GM06990 (cell line): ENCODE measurements around the gene ICAM5.

Experiments
- DNase-seq: peaks from one replicate; pipeline ENCODE4 v3.0.0-alpha.2; 2011; ENCODE audit not compliant: insufficient read length; ENCODE audit errors: extremely low read depth
- H3K27me3 ChIP-seq: replicated peaks from 2 replicates; pipeline ENCODE4 v1.6.0; 2011; ENCODE audit warnings: low read length; ENCODE audit not compliant: control insufficient read depth, insufficient read depth
- H3K36me3 ChIP-seq: 2 replicates; pipeline ENCODE4 v1.5.1; 2011; ENCODE audit warnings: low read length; ENCODE audit not compliant: control insufficient read depth, insufficient read depth
- H3K4me3 ChIP-seq: replicated peaks from 2 replicates; pipeline ENCODE4 v1.5.1; 2011; ENCODE audit warnings: low read depth, mild to moderate bottlenecking, control low read depth, low read length
- TF ChIP-seq, protein P1 (sequence below): IDR thresholded peaks from 2 replicates; pipeline ENCODE4 v1.5.1; 2011; ENCODE audit warnings: low read length, control low read depth, mild to moderate bottlenecking, inconsistent platforms; ENCODE audit not compliant: insufficient read depth, poor library complexity, severe bottlenecking

Gene ICAM5

DNA sequence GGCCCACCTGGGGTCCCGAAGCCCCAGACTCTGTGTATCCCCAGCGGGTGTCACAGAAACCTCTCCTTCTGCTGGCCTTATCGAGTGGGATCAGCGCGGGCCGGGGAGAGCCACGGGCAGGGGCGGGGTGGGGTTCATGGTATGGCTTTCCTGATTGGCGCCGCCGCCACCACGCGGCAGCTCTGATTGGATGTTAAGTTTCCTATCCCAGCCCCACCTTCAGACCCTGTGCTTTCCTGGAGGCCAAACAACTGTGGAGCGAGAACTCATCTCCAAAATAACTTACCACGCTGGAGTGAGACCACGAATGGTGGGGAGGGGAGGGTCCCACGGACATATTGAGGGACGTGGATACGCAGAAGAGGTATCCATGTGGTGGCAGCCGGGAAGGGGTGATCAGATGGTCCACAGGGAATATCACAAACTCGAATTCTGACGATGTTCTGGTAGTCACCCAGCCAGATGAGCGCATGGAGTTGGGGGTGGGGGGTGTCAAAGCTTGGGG, 1.0 kb upstream of the ICAM5 start:
- peak; percentile 76 for DNase-seq
- Histone ChIP-seq H3K27me3 (no peaks in the 10 kb centered on the region), H3K4me3 (peak overlapping the region; percentile 55), H3K36me3 (peaks cover 17% of the 10 kb centered on the region)
- TF ChIP-seq, protein P1, sequence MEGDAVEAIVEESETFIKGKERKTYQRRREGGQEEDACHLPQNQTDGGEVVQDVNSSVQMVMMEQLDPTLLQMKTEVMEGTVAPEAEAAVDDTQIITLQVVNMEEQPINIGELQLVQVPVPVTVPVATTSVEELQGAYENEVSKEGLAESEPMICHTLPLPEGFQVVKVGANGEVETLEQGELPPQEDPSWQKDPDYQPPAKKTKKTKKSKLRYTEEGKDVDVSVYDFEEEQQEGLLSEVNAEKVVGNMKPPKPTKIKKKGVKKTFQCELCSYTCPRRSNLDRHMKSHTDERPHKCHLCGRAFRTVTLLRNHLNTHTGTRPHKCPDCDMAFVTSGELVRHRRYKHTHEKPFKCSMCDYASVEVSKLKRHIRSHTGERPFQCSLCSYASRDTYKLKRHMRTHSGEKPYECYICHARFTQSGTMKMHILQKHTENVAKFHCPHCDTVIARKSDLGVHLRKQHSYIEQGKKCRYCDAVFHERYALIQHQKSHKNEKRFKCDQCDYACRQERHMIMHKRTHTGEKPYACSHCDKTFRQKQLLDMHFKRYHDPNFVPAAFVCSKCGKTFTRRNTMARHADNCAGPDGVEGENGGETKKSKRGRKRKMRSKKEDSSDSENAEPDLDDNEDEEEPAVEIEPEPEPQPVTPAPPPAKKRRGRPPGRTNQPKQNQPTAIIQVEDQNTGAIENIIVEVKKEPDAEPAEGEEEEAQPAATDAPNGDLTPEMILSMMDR = peak; percentile 2

DNA sequence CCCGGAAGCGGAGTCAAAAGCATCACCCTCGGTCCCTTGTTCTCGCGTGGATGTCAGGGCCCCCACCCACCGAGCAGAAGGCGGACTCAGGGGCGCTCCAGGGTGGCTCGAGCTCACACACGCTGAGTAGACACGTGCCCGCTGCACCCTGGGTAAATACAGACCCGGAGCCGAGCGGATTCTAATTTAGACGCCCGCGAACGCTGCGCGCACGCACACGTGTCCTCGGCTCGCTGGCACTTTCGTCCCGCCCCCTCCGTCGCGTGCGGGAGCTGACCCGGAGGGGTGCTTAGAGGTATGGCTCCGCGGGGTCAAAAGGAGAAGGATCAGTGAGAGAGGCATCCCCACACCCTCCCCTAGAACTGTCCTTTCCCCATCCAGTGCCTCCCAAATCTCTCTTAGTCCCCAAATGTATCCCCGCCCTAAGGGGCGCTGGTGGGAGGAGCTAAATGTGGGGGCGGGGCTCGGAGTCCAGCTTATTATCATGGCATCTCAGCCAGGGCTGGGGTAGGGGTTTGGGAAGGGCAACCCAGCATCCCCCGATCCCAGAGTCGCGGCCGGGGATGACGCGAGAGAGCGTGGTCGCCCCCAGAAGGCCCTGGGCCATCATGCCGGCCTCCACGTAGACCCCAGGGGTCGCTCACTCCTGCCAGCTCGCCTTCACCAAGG, 451 bp upstream of the ICAM5 start:
- Histone ChIP-seq H3K36me3 (peaks cover 12% of the 10 kb centered on the region), H3K27me3 (no peaks in the 10 kb centered on the region), H3K4me3 (peak overlapping the region; percentile 55)
- TF ChIP-seq, protein P1 = no peak
- peak; percentile 86 for DNase-seq

DNA sequence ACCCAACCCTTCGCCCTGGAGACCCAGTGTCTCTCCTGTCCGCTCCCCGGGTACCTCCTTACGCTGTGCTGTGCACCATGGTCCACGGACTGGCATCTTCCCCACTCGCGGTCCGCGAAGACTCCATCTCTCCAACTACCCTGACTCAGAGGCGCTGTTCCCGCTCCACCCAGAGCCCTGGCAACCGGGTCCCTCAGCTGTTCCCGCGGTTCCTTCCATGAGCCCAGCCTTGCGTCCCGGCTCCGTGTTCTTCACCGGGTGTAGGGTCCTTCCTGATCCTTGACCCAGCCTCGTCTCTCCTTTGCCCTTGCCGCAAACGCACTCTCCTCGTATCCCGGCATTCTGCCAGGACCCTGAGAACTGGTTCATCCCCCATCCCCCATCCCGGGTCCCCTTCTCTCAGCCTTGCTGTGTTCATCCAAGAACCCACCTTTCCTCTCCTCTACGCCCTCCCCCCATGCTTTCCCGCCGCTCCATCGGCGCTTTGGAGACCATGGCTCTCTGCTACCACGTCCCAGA, 664 bp downstream of the ICAM5 start:
- no peaks in the 10 kb centered on the region for H3K27me3 ChIP-seq
- TF ChIP-seq, protein P1 = no peak
- peak; percentile 43 for DNase-seq
- peaks cover 2% of the 10 kb centered on the region for H3K36me3 ChIP-seq
- peak overlapping the region; percentile 55 for H3K4me3 ChIP-seq

DNA sequence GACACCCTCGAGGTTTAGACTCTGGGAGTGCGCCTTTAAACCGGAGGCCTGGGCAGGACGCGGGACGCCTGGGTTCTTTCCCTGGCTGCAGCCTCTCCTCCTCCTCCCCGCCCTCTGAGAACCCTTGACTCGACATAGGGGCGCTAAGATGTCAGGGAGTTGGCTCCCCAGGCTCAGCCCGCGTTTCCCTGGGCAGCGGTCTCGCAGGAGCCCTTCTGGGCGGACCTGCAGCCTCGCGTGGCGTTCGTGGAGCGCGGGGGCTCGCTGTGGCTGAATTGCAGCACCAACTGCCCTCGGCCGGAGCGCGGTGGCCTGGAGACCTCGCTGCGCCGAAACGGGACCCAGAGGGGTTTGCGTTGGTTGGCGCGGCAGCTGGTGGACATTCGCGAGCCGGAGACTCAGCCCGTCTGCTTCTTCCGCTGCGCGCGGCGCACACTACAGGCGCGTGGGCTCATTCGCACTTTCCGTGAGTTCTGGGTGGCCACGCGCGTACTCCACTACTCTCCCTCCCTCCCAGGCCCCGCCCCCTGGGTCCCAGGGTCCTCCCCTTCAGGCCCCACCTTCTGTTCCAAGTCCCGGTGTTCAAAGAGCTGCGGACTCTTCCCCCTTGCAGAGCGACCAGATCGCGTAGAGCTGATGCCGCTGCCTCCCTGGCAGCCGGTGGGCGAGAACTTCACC, 1.3 kb downstream of the ICAM5 start:
- DNase-seq = peak; percentile 69
- TF ChIP-seq, protein P1 = no peak
- Histone ChIP-seq H3K27me3 (no peaks in the 10 kb centered on the region), H3K36me3 (no peaks in the 10 kb centered on the region), H3K4me3 (peak overlapping the region; percentile 55)

DNA sequence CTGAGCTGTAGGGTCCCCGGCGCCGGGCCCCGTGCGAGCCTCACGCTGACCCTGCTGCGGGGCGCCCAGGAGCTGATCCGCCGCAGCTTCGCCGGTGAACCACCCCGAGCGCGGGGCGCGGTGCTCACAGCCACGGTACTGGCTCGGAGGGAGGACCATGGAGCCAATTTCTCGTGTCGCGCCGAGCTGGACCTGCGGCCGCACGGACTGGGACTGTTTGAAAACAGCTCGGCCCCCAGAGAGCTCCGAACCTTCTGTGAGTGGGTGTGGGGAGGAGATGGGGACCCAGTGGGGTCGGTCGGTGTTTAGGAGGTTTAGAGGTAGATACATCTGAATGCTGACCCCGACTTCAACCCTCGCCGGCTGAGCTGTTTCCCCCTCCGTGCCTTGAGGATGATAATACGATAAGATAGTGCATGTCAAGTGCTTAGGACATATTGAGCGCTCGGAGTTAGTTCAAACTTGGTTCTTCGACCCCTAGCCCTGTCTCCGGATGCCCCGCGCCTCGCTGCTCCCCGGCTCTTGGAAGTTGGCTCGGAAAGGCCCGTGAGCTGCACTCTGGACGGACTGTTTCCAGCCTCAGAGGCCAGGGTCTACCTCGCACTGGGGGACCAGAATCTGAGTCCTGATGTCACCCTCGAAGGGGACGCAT, 1.9 kb downstream of the ICAM5 start:
- H3K36me3 ChIP-seq = no peaks in the 10 kb centered on the region
- DNase-seq = no peak
- TF ChIP-seq, protein P1 = no peak
- H3K27me3 ChIP-seq = no peaks in the 10 kb centered on the region
- H3K4me3 ChIP-seq = peak overlapping the region; percentile 55
